ENCODE results near the gene IL1RAP.

DNA sequence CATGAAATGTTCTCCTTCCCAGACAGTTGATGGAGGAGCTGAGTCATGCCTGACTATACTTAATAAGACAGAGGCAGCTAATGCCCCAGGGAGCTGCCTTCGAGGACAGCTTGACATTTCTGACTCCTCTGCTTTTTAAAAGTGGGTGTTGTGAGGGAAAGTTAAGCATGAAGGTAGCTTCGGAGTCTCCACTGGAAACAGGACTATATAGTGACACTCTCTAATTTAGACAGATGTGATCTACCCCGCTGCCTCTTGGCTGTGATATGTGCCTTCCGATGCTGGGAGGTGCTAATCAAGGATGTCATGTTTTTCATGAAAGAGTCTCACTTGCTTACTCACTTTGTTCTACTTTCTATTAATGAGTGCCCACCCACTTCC lies 72.7 kb downstream of the IL1RAP start:
- TF ChIP-seq, protein P1, sequence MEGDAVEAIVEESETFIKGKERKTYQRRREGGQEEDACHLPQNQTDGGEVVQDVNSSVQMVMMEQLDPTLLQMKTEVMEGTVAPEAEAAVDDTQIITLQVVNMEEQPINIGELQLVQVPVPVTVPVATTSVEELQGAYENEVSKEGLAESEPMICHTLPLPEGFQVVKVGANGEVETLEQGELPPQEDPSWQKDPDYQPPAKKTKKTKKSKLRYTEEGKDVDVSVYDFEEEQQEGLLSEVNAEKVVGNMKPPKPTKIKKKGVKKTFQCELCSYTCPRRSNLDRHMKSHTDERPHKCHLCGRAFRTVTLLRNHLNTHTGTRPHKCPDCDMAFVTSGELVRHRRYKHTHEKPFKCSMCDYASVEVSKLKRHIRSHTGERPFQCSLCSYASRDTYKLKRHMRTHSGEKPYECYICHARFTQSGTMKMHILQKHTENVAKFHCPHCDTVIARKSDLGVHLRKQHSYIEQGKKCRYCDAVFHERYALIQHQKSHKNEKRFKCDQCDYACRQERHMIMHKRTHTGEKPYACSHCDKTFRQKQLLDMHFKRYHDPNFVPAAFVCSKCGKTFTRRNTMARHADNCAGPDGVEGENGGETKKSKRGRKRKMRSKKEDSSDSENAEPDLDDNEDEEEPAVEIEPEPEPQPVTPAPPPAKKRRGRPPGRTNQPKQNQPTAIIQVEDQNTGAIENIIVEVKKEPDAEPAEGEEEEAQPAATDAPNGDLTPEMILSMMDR (IDR thresholded peaks at IDR 0.05), result no peak
- no peak for TF ChIP-seq POLR2A (IDR thresholded peaks at IDR 0.05)
